Endometrium (tissue), 2 donors: ENCODE results near the gene CENPO.
"Not testable (repeated sequence)": the region's sequence is repeated elsewhere in the genome, so short reads cannot be mapped to it uniquely, and the experiment has no call there.

Source experiments
- FAIRE-seq: peaks from 2 replicates; lab custom pipeline; 2012; peaks lifted over from hg19 to GRCh38; lab: Jason Lieb, UNC
- donor health status: control.
- donor health status: control.

Gene CENPO

GRCh38 chr2:24788816-24789215 lies 4.4 kb upstream of the CENPO start:
- no peak for FAIRE-seq

GRCh38 chr2:24791452-24791851 lies 1.8 kb upstream of the CENPO start:
- no peak for FAIRE-seq

DNA sequence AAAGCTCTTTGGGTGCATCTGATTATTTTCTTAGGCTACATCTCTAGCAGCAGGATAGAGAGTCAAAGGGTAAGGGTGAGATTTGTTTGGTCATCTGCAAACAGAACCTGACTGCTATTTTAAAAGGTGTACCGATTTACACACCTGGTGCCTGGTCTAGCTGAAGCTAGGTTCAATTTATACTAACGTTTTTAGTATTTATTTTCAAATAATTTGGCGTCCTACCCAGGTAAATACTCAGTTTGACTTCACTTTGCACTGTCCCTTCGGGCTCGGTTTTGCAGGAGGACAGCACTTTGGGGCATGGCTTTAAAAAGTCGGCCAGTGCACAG lies 717 bp upstream of the CENPO start:
- FAIRE-seq: no peak

DNA sequence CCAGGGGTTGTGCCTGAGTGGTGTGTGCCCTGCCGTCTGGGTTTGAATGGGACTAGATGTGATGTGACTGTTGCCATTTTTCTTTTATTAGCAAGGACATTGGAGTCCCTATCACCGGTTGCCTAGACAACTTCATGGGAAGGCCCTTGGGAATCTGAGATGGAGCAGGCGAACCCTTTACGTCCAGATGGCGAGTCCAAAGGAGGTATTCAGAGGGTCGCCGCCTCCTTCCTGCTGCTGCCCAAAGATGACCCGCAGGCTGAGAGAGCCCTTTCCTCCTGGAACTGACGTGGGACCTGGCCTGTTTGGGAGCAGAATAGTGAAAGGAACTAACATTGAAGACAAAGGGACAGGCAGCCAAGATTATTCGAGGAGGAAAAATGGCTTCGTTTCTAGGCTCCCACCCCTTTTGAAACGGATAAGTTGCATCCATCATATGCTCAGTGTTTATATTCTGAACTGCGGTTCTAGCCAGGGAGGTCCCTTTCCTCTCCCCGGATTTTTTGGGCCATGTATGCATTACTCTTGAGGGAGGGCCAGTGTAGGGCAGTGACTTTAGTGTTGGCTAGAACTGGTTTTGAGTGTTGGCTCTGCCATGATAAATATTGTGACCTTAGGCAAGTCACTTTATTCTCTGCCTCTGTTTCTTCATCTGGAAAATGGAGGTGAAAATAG lies 673 bp downstream of the CENPO start:
- no peak for FAIRE-seq

- no peak for FAIRE-seq
These were observed 4.4 kb downstream of the CENPO start for GRCh38 chr2:24797644-24798043.

- not testable (repeated sequence) for FAIRE-seq
These were observed 7.3 kb downstream of the CENPO start for GRCh38 chr2:24800487-24800886.

DNA sequence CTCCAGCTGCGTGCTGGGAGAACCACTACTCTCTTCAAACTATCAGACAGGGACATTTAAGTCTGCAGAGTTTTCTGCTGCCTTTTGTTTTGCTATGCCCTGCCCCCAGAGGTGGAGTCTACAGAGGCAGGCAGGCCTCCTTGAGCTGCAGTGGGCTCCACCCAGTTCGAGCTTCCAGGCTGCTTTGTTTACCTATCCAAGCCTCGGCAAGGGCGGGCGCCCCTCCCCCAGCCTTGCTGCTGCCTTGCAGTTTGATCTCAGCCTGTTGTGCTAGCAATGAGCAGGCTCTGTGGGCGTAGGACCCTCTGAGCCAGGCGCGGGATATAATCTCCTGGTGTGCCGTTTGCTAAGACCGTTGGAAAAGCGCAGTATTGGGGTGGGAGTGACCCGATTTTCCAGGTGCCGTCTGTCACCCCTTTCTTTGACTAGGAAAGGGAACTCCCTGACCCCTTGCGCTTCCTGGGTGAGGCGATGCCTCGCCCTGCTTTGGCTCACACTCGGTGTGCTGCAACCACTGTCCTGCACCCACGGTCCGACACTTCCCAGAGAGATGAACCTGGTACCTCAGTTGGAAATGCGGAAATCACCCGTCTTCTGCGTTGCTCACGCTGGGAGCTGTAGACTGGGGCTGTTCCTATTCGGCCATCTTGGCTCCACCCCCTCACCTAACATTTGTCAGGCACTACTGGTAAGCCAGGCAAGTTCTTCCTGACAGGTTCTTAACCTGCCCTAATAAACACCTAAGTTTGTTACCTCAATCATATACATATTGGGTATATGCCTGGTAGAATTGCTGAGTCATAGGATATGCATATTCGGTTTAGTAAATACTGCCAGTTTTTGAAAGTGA lies 12.8 kb downstream of the CENPO start:
- not testable (repeated sequence) for FAIRE-seq

DNA sequence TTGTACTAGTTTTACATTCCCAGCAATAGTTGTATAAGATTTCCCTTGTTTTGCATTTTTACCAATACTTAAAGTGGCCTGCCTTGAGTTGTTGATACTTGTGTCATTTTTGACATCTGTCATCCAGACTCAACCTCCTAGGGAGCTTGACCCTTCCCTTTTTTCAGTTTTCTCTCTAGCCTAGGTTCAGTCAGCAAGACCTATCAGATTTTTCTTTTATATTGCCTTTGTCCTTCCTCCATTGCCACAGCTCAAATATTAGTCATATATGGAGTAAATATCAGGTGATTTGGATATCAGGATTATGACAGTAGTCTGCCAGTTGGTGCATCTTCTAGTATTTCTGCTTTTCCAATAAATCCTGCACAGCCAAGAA lies 13.4 kb downstream of the CENPO start:
- FAIRE-seq: no peak

GRCh38 chr2:24809316-24810007 lies 16.2 kb downstream of the CENPO start:
- peak; percentile 39 for FAIRE-seq

DNA sequence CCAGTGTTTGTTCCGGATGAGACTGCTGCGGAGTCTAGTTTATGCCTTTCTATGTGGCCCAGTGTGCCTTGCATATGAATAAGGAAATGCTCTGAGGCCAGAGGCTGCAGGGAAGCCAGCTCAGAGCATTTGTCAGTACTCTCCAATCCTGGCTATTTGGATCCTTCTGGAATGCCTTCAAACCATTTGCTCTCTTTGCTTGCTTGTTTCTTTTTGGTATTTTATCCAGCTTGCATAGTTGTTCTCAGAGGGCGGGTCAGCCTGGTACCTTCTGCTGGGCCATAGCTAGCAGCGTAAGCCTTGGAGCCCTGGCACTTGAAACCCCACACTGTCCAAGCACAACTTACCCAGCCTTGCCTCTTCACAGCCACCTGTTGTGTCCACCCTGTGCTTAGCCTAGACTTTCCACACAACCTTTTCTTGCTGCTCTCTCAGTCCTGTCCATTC lies 20.5 kb downstream of the CENPO start:
- no peak for FAIRE-seq

DNA sequence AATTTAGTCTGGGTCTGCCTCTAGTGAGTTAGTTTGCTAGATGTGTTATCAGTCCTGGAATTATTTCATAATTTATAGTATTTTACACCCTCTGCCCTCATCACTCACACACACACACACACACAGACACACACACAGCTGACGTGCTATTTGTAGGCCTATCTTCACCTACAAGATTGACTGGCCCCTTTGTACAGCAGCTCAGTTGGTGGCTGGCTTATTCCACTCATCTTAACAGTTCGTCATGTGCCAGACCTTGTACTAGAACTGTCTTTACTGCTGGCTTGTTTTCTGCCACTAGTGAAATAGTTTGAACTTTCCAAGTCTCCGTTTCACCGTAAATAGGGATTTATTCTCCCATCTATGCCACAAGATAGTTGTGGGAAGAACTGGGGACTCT lies 21.3 kb downstream of the CENPO start:
- FAIRE-seq: no peak

DNA sequence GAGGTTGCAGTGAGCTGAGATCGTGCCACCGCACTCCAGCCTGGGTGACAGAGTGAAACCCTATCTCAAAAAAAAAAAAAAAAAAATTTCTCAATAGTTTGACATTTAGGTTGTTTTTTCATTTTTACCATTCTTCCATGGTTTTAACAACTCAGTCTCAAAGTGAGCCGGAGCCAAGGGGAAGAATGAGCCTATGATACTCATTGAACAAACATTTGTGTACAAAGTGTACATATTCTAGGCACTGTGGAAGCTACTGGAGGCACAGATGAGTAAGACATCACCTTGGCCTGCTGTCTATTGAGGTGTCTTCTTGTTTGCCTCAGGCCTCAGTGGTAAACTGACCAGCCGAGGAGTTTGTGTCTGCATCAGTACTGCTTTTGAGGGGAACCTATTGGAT lies 21.9 kb downstream of the CENPO start:
- no peak for FAIRE-seq

DNA sequence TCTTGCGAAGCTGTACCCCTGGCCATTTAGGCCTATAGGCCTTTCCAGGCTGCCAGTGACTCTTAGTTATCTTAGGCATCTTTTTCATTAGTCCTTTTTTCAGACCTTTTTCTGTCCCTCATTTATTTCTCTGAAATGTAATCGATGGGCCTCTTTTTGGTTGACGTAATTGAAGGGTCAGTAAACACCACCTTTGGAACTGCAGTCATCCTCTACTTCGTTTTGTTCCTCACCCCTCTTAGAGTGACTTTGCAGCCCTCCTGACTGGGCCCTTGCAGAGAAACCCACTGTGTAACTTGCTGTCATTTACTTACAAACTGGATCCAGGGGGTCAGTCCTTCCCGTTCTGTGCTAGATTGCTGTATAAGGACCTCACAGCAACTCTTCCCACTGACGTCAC lies 23.2 kb downstream of the CENPO start:
- no peak for FAIRE-seq

- FAIRE-seq: no peak
These were observed 23.7 kb downstream of the CENPO start for GRCh38 chr2:24816884-24817283.

- FAIRE-seq: no peak
These were observed 25.5 kb downstream of the CENPO start for GRCh38 chr2:24818721-24819167.

DNA sequence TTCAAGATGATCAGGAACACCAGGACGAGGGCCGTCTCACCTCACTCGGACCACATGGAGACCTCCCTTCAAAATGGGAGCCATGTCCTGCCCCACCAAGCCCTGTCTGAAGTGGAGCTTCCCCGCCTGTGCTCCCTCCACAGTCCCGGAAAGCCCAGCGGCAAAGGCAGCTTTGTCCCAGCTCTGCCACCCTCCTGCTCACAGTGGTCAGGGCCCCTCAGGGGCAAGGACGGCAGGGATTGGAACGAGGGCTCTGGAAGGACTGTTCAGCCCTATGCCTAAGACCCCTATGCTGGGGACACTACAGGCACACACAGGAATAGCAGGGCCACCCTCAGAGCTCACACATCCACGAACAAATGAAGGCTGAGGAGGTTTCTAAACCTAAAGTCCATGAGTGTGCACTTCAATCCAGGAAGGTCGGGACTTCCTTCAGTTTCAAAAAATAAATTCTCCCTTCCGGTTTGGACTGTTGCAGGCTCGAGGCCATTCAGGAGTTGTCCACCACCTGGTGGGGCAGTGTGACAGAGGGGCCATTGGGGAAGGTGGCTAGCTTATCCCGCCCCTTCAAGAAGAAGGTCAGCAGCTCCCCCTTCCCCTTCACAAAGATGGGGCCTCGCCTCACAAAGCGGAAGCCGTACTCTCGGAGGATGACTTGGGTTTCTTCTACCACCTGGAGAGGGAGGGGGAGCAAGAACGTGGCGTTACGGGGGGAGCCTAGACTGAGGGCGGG lies 26.4 kb downstream of the CENPO start:
- no peak for FAIRE-seq

DNA sequence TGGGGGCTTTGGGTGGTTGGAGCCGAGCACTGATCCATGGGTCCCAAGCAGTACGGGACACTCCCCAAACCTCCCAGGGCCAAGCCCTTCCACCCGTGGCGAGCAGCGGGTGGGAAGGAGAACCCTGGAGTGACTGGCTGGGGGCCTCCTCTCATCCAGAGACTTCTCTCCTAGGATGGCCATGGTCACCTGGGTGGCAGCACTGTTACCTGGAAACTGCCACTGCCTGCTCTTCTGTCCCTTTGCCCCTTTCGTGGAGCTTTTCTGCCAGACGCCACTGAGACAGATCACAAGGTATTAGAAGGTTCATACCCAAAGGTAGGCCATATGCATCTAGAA lies 26.9 kb downstream of the CENPO start:
- no peak for FAIRE-seq

- no peak for FAIRE-seq
These were observed 27.6 kb downstream of the CENPO start for GRCh38 chr2:24820598-24821432.

DNA sequence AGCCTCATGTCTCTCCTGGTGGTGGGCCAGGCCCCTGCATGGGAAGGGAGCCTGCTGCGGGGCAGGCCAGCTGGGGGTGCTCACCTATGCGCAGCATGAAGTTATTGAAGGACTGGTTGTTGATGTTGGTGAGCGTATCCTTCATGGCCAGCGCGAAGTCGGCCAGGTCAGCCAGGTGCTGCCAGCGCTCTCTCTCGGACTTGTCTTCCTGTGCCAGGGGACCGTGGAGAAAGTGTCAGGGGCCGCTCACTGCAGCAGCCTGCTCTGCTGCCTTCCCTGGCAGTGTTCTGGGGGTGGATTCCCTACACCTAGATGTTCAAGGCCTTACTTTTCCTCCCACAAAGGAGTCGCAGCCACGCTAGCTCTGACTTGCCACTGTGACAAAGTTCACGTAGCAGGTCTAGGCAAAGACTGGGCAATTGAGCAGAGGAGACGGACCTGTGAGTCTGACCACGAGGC lies 28.2 kb downstream of the CENPO start:
- FAIRE-seq: no peak

DNA sequence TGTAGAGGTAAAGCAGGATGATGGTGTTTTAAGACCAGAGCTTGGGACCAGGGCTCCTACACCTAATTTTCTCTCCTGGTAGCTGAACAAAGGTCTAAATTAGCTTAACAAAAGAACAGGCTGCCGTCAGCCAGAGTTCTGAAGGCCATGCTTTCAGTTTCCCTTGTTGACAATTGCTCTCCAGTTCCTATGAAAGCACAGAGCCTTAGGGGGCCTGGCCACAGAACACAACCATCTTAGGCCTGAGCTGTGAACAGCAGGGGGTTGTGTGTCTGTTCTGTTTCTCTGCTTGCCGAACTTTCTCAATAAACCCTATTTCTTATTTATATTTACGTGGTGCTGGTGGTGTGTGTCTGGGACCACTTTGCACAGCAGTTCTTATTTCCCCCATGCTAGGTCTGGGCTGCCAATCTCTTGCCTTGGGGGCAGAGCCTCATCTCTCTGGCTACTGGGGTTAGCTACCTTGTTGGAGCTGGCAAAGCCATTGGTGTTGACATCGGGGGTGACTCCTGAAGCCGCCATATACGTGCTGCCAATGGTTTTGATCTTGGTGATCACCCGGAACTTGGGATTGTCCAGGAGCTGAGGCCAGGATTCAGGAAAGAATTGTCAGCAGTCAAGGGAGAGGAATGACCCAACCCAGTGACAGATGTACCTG lies 29.0 kb downstream of the CENPO start:
- no peak for FAIRE-seq

DNA sequence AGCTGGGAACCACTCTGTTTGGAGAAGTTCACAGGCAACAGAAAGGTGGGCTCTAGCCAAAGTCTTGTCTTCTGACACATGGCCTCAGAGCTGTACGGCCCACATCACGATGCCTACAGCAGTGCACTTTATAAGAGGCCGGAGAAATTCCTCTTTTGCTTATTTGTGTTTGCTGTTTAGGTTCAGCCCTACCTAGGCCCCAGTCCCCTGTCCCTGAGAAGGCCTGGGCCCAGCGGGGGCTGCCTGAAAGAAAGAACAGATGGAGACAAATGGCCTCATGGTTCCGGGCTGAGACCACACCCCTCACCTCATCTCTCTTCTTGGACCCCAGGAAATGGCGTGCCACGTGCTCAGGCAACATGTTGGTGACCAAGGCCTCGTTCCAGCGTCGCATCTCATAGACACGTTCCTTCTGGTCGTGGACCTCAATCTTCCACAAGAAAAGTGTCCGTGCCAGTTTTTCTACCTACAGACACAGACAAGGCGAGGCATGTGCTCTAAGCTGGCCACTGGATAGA lies 30.9 kb downstream of the CENPO start:
- no peak for FAIRE-seq
